Measurements from ENCODE around the gene SELENOI. TPM values are rescaled to one million over a fixed set of nuclear protein-coding genes. Genes with fewer than 3 reads are reported as not detected.
"Not testable (repeated sequence)": the region's sequence is repeated elsewhere in the genome, so short reads cannot be mapped to it uniquely, and the experiment has no call there.

SELENOI gene
- total and polyA plus RNA-seq, 8 donors = 15.9 to 34.4 (median 17.9) TPM

- TF ChIP-seq, protein P1, sequence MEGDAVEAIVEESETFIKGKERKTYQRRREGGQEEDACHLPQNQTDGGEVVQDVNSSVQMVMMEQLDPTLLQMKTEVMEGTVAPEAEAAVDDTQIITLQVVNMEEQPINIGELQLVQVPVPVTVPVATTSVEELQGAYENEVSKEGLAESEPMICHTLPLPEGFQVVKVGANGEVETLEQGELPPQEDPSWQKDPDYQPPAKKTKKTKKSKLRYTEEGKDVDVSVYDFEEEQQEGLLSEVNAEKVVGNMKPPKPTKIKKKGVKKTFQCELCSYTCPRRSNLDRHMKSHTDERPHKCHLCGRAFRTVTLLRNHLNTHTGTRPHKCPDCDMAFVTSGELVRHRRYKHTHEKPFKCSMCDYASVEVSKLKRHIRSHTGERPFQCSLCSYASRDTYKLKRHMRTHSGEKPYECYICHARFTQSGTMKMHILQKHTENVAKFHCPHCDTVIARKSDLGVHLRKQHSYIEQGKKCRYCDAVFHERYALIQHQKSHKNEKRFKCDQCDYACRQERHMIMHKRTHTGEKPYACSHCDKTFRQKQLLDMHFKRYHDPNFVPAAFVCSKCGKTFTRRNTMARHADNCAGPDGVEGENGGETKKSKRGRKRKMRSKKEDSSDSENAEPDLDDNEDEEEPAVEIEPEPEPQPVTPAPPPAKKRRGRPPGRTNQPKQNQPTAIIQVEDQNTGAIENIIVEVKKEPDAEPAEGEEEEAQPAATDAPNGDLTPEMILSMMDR (IDR thresholded peaks at IDR 0.05) = no peak
- H3K27ac ChIP-seq = no peak overlapping the region
- no peaks in the 10 kb centered on the region for H3K27me3 ChIP-seq
- intact Hi-C loops (cut with DNase I) = no loop called here
- H3K9me3 ChIP-seq = no peaks in the 10 kb centered on the region
- DNase-seq (no peak), ATAC-seq (no peak)
- H3K4me3 ChIP-seq = no peak overlapping the region
- H3K36me3 ChIP-seq = no peaks in the 10 kb centered on the region
- peaks cover 0 to 15% of the 10 kb centered on the region in 2 donors for H3K4me1 ChIP-seq
These were observed 20.1 kb upstream of the SELENOI start for GRCh38 chr2:26325851-26326250.

- no peak for DNase-seq
- Histone ChIP-seq H3K9me3 (no peaks in the 10 kb centered on the region), H3K4me1 (peaks cover 0 to 15% of the 10 kb centered on the region in 2 donors), H3K36me3 (no peaks in the 10 kb centered on the region), H3K4me3 (no peak overlapping the region), H3K27ac (no peak overlapping the region), H3K27me3 (no peaks in the 10 kb centered on the region)
- TF ChIP-seq, protein P1 (IDR thresholded peaks at IDR 0.05) = no peak
- no peak for ATAC-seq
- intact Hi-C loops (cut with DNase I) = no loop called here
These were observed 19.4 kb upstream of the SELENOI start for GRCh38 chr2:26326514-26326913.

DNA sequence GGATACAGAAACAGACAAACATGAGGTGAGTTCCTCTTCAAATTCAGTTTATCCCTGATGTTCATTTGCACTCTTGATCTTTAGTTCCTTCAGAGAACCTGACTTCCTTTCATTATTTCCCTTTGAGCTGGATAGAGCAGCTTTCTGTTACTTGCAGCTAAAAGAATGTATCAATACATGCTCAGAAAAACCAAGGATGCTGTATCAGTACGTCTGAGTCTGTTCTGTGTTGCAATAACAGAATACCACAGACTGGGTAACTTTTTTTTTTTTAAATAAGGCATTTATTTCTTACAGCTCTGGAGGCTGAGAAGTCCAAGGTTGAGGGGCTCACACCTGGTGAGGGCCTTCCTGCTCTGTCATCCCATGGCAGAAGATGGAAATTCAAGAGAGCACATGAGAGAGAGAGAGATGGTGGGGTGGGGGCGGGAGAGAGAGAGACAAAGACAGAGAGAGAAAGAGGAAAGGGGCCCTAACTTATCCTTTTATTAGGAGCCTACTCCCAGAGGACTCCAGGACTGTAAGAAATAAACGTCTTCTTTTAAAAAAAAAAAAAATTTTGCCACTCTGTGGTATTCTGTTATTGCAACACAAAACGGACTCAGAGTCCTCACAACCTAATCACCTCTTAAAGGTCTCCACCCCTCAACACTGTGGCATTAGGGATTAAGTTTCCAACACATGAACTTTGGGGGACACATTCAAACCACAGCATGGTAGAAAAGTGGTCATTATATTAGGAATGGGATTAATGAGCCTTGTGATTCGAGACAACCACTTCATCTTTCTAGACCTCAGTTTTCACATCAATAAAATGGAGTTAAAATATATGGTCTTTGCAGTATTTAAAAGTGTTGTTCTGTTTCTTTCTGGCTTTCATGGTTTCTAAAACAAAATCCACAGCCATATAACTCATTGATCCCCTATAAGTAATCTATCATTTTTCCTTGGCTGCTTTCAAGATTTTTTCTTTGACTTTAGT is 18.4 kb upstream of the SELENOI start:
- TF ChIP-seq, protein P1 (IDR thresholded peaks at IDR 0.05) = no peak
- intact Hi-C loops (cut with DNase I) = no loop called here
- Histone ChIP-seq H3K4me3 (no peak overlapping the region), H3K9me3 (no peaks in the 10 kb centered on the region), H3K27me3 (no peaks in the 10 kb centered on the region), H3K4me1 (peaks cover 0 to 15% of the 10 kb centered on the region in 2 donors), H3K27ac (no peak overlapping the region), H3K36me3 (no peaks in the 10 kb centered on the region)
- DNase-seq = no peak
- ATAC-seq = no peak

DNA sequence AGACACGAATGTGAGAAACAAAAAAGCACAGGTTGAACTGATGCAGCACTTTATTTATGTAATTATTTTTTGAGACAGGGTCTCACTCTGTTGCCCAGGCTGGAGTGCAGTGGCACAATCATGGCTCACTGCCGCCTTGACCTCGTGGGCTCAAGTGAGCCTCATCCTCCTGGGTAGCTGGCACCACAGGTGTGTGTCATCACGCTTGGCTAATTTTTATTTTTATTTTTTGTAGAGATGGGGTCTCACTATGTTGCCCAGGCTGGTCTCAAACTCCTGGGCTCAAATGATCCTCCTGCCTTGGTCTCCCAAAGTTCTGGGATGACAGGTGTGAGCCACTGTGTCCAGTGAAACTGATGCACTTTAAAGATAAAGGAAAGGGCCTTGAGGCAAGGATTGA is 16.9 kb upstream of the SELENOI start:
- intact Hi-C loops (cut with DNase I); H3K4me3 ChIP-seq; H3K36me3 ChIP-seq; H3K27me3 ChIP-seq; H3K9me3 ChIP-seq; ATAC-seq; H3K27ac ChIP-seq; DNase-seq: not testable (repeated sequence)
- H3K4me1 ChIP-seq = peaks cover 0 to 15% of the 10 kb centered on the region in 2 donors

GRCh38 chr2:26330114-26330549 is 15.8 kb upstream of the SELENOI start:
- TF ChIP-seq, protein P1 (IDR thresholded peaks at IDR 0.05) = peak; percentile 75 to 84
- Histone ChIP-seq H3K27me3 (no peaks in the 10 kb centered on the region), H3K9me3 (no peaks in the 10 kb centered on the region), H3K4me3 (no peak overlapping the region), H3K27ac (no peak overlapping the region), H3K36me3 (no peaks in the 10 kb centered on the region), H3K4me1 (peaks cover 0 to 15% of the 10 kb centered on the region in 2 donors)
- ATAC-seq = peak; percentile 99
- peak; percentile 52 to 96 (median 84) for DNase-seq
- intact Hi-C loops (cut with DNase I) = no loop called here

Data from left lung (tissue), 10 donors.